ENCODE results near the gene POLG2. TPM values are rescaled to one million over a fixed set of nuclear protein-coding genes. Genes with fewer than 3 reads are reported as not detected.

Gene POLG2
- total RNA-seq, 1 experiment from 2014 or later: 51.5 TPM

DNA sequence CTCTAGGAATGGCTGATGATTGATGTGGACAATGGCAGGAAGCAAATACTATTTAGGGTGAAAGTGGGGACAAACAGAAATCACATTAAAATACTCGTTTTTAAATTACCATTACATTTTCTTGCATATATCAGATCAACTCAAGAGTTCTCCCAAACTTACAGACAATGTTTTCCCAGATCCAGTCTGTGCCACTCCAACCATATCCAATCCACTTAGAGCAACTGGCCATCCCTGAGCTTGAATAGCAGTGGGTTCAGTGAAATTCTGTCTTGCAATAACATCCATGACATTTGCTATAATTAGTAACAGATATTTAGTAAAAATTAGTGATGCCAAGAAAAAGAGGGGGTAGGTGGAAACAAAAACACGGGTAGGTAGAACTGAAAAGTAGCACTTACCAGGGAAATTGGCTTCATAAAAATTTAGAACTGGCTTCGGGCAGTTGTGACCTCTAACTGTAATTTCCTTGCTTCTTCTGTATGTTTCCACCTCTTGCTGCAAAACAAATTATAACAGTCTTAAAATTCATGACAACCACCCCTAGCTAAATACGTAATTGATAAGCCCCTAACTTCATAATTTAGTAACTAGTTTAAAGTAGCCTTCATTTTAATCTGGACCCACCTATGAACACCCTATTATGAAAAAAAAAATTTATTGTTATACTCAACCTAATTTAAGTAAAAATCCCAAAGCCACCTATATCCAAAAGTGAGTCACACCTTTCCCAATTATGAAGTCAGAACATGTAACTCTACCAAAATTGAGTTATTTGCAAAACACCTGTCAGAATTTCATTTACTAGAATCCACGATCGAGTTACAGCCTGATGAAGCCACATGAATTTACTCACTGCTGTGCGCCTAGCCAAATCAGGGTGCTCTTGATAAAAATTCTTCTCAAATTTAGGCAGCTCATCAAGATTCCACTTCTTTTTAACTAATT is 7.2 kb upstream of the POLG2 start:
- DNase-seq (ENCODE audit: low read depth, low spot score) (no peak), ATAC-seq (no peak)
- Histone ChIP-seq H2AFZ (ENCODE audit: low read depth, low read length, poor library complexity, severe bottlenecking) (no peak overlapping the region), H3K79me2 (ENCODE audit: insufficient read depth, low read length) (peaks cover 94% of the 10 kb centered on the region), H3K27ac (ENCODE audit: low read depth, low read length) (peak overlapping the region; percentile 90; the same call in 1 of the 2 replicates), H3K9me2 (ENCODE audit: insufficient read depth) (no peaks in the 10 kb centered on the region), H3K4me2 (ENCODE audit: low read length) (peak overlapping the region; percentile 87), H3K27me3 (ENCODE audit: insufficient read depth, low read length) (no peaks in the 10 kb centered on the region), H3K4me1 (ENCODE audit: control insufficient read depth in 1 of 2, insufficient read depth in 2 of 2, low read length in 2 of 2) (peaks cover 12 to 50% of the 10 kb centered on the region in 2 experiments), H3K9me3 (ENCODE audit: control insufficient read depth in 1 of 2, insufficient read depth in 1 of 2, low read depth in 1 of 2, low read length in 2 of 2) (no peaks in the 10 kb centered on the region), H3K36me3 (ENCODE audit: control insufficient read depth in 1 of 2, insufficient read depth in 2 of 2, low read length in 2 of 2) (peaks cover 61 to 70% of the 10 kb centered on the region in 2 experiments), H3K4me3 (replicated peaks in 1 of 2; ENCODE audit: low read depth in 1 of 2, low read length in 2 of 2) (peak overlapping the region; percentile 93 to 95), H4K20me1 (ENCODE audit: insufficient read depth) (peaks cover 67% of the 10 kb centered on the region; the same call in 1 of the 2 replicates), H3K9ac (ENCODE audit: low read length) (peak overlapping the region; percentile 99)
- RAD21 ChIA-PET (ENCODE audit: low non-redundant PET in 1 of 2, low total read pairs in 2 of 2, uncharacterized antibody in 2 of 2, unreplicated experiment in 2 of 2): no interaction called here
- intact Hi-C loops (cut with micrococcal nuclease): no loop called here
- CTCF ChIA-PET: no interaction called here
- POLR2A ChIA-PET: interaction anchor here (0.8 to 3.1 kb wide), 3 partner anchors 9 to 13 kb away, joined by 3 to 119 read pairs (median 16); partner anchors contain the start of gene POLG2
- no peak for TF ChIP-seq SIN3A (IDR thresholded peaks at IDR 0.05; ENCODE audit: low read depth)
- peak; percentile 19; the same call in 1 of the 2 replicates for TF ChIP-seq POLR2AphosphoS5 (IDR thresholded peaks at IDR 0.05; ENCODE audit: low read depth, low read length)
- no TSS peak for BruUV-seq (replicated peaks)

DNA sequence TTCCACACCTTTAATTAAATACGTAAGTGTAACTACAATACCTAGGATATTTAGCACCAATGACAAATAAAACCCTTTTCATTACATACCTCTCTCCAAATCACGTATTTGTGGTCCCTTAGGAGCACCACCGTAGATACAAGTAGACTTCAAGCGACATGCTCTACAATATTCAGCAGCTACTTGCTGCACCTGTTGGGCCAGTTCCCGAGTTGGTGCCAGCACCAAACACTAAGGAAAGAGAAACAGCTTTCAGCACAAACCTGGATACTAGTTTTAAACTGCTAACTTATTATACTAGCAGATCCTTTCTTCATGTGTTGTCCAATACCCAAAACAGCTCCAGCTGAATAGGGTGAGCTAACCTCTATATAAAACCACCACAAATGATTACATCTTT is 6.5 kb upstream of the POLG2 start:
- ATAC-seq (no peak), DNase-seq (ENCODE audit: low read depth, low spot score) (no peak)
- BruUV-seq (replicated peaks): no TSS peak
- no peak overlapping the region for H3K4me3 ChIP-seq (replicated peaks in 1 of 2; ENCODE audit: low read depth in 1 of 2, low read length in 2 of 2)
- H2AFZ ChIP-seq (ENCODE audit: low read depth, low read length, poor library complexity, severe bottlenecking): no peak overlapping the region
- no peaks in the 10 kb centered on the region for H3K27me3 ChIP-seq (ENCODE audit: insufficient read depth, low read length)
- TF ChIP-seq EZH2 (IDR thresholded peaks at IDR 0.05): no peak
- TF ChIP-seq FOSL1 (IDR thresholded peaks at IDR 0.05; ENCODE audit: low read depth): no peak
- no peak for TF ChIP-seq CEBPB (IDR thresholded peaks at IDR 0.05; ENCODE audit: low read depth)
- no peak overlapping the region for H3K4me2 ChIP-seq (ENCODE audit: low read length)
- CTCF ChIA-PET: no interaction called here
- no peak overlapping the region for H3K27ac ChIP-seq (ENCODE audit: low read depth, low read length)
- peaks cover 72% of the 10 kb centered on the region; the same call in 1 of the 2 replicates for H4K20me1 ChIP-seq (ENCODE audit: insufficient read depth)
- no peaks in the 10 kb centered on the region for H3K9me2 ChIP-seq (ENCODE audit: insufficient read depth)
- RAD21 ChIA-PET (ENCODE audit: low non-redundant PET in 1 of 2, low total read pairs in 2 of 2, uncharacterized antibody in 2 of 2, unreplicated experiment in 2 of 2): no interaction called here
- no peaks in the 10 kb centered on the region for H3K9me3 ChIP-seq (ENCODE audit: control insufficient read depth in 1 of 2, insufficient read depth in 1 of 2, low read depth in 1 of 2, low read length in 2 of 2)
- intact Hi-C loops (cut with micrococcal nuclease): no loop called here
- H3K36me3 ChIP-seq (ENCODE audit: control insufficient read depth in 1 of 2, insufficient read depth in 2 of 2, low read length in 2 of 2): peaks cover 58 to 64% of the 10 kb centered on the region in 2 experiments
- H3K9ac ChIP-seq (ENCODE audit: low read length): no peak overlapping the region
- peaks cover 10 to 55% of the 10 kb centered on the region in 2 experiments for H3K4me1 ChIP-seq (ENCODE audit: control insufficient read depth in 1 of 2, insufficient read depth in 2 of 2, low read length in 2 of 2)
- peaks cover 88% of the 10 kb centered on the region for H3K79me2 ChIP-seq (ENCODE audit: insufficient read depth, low read length)
- POLR2A ChIA-PET: interaction anchor here (0.8 kb wide), 1 partner anchor 12 kb away, joined by 3 read pairs; no protein-coding TSS in a partner anchor
